GM10847 (cell line): Measurements from ENCODE around the gene RFLNA.

ENCODE experiments used
- POLR2A ChIP-seq: IDR thresholded peaks from 2 replicates; pipeline ENCODE4 v1.6.1; 2011; ENCODE audit not compliant: insufficient read length; ENCODE audit errors: extremely low read depth

Gene RFLNA

DNA sequence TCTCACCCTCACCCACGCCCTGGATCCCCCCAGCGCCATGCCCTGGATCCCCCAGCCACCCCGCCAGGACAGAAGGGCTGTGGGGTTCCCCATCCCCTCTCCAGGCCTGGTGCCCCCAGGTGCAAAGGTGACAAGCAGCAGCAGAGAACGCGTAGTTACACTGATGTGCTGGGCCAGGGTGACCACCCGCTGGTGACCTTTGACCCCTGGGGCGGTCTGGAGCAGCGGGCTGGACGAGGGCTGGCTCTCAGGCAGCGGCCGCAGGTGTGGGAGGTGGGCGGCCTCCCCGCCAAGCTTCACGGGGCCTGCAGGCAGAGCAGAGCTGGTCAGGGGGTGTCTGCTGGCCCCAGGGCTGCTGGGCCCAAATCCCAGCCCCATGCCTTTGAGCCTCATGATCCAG is 40.1 kb downstream of the RFLNA start:
- TF ChIP-seq POLR2A, result no peak

- no peak for TF ChIP-seq POLR2A
Observed at GRCh38 chr12:124335426-124336183, 40.7 kb downstream of the RFLNA start.

- TF ChIP-seq POLR2A, result no peak
Observed at GRCh38 chr12:124336184-124336437, 41.2 kb downstream of the RFLNA start.

DNA sequence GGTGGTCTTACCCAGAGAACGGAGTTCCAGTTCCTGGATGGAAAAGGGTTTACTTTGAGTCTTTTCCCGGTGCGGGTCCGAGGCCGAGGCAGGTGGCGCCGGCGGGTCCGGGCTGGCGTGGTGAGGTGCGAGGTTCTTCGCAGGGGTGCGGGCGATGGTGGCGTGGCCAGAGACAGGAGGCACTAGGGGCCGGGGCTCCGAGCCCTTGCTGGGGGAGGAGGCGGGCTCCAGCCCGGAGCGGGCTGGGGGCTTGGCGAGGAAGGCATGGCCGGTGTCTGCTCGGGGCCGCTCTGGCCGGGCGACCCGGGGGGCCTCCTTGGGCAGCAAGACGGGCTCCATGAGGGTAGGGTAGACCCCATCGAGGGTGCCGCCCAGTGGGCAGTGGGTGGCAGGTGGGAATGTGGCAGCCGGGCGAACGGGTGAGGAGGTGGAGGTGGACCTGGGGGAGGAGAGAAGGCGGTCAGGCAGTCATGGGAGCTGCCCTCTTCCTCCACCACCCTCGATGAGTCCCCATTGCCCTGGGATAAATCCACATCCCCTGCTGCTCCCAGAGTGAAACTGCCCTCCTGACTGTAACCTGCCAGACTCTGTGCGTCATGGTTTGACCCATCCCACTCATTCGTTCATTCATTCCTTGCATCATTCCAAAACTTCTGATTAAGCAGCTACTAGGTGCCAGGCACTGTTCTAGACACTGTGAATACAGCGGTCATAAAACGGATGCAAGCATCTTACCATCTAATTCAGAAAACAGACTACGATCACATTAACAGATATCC is 42.0 kb downstream of the RFLNA start:
- no peak for TF ChIP-seq POLR2A

DNA sequence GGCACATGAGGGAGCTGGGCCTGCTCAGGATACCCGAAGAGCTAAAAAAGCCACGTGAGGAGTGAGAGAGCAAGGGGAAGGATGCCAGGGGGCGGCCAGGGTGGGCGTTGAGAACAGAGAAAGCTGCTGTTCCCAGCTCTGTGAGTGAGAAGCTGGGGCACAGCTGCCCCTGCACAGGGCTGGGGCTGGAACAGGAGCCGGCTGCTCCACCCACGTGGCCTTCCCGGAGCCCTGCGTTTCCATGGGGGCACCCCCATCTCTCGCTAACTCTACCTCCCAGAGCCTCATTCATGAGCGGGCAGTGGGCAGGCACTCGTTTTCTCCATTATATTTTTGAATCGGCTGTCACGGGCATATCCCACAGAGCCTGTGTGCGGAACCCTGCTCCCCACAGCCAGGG is 42.7 kb downstream of the RFLNA start:
- no peak for TF ChIP-seq POLR2A

DNA sequence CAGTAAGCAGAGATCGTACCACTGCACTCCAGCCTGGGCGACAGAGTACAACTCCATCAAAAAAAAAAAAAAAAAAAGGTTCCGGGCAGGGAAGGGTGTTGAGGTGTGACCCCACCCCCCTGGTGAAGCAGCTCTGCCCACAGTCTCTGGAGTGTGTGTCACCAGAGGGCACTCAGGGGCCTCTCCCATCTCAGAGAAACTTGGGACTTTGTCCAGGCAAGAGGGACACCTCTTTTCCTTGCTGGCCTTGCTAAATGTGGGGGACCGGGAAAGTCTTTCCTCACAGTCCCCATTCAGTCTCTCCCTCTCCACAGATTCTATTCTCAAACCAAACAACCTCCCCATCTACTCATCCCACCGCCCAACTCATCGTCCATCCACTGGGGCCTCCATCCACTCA is 43.6 kb downstream of the RFLNA start:
- TF ChIP-seq POLR2A, result no peak

DNA sequence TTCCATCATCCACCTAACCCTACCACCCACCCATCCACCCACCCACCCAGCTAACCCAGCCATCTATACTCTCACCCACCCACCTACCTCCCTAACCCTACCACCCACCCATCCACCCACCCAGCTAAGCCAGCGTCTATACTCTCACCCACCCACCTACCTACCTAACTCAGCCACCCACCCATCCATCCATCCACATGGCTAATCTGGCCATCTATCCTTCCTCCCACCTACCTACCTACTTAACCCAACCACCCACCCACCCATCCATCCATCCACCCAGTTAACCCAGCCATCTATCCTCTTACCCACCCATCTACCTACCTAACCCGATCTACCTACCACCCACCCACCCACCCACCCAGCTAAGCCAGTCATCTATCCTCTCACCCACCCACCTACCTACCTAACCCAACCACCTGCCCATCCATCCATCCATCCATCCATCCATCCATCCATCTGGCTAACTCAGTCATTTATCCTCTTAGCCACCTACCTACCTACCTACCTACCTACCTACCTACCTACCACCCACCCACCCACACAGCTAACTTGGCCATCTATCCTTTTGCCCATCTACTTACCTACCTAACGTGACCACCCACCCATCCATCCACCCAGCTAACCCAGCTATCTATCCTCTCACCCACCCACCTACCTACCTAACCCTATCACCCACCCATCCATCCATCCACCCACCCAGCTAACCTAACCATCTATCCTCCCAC is 44.1 kb downstream of the RFLNA start:
- no peak for TF ChIP-seq POLR2A

DNA sequence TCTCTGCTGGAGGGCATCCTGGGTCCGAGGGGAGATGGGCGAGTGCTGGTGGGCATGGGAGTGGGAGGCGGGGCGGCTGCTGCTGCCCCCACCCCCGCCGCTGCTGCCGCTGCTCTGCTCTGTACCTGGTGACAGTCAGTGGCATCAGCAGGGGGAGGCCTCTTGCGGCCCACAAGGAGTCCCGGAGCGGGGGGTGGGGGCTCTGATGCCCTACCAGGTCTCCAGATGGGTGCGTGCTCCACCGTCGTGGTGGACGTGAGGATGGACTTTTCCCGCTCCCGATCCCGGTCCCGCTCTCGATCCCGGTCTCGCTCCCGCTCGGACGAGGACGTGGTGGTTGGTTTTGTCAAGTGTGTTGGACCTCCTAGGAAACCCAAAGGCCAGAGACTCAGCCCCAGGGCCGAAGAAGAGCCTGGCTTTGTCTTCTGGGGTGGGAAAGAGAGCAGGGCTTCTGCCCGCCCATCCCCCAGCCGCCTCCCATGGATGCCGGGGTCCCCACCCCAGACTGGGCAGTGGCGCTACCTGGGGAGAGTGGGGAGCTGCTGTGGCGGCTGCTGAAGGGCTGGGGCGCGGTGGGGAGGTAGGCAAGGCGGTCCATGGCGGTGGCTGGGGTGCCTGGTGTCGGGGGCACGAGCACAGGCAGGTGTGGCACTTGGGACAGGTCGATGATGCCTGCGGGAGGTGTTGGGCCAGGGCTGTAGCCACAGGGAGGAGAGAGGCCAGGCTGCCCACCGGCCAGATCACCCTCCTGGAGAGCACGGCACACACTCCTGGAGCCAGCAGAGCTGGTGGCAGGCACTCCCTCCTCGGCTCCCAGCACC is 45.4 kb downstream of the RFLNA start:
- no peak for TF ChIP-seq POLR2A

- TF ChIP-seq POLR2A, result no peak
Observed at GRCh38 chr12:124341645-124342069, 46.8 kb downstream of the RFLNA start.

- TF ChIP-seq POLR2A, result no peak
Observed at GRCh38 chr12:124344022-124344421, 49.1 kb downstream of the RFLNA start.

GRCh38 chr12:124344526-124344925 is 49.6 kb downstream of the RFLNA start:
- no peak for TF ChIP-seq POLR2A

DNA sequence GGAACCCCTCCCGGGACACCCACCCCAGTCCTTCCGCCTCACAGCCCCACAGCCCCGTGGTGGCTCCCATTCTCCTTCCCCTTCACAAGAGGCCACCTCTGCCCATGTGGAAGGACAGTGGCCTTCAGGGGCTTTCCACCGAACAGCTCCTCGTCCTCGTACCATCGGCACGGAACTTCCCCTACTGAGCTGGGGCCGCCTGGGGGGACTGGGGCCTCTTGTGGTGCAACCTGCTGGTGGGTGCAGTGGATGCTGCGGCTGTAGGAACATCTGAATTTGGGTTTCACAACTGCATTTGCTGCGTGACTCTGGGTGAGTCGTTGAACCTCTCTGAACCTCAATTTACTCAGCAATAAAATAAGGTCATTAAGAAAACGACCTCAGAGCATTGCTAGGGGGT is 50.9 kb downstream of the RFLNA start:
- TF ChIP-seq POLR2A, result no peak

GRCh38 chr12:124346425-124347168 is 51.7 kb downstream of the RFLNA start:
- TF ChIP-seq POLR2A, result no peak

- no peak for TF ChIP-seq POLR2A
Observed at GRCh38 chr12:124347335-124347734, 52.4 kb downstream of the RFLNA start.

DNA sequence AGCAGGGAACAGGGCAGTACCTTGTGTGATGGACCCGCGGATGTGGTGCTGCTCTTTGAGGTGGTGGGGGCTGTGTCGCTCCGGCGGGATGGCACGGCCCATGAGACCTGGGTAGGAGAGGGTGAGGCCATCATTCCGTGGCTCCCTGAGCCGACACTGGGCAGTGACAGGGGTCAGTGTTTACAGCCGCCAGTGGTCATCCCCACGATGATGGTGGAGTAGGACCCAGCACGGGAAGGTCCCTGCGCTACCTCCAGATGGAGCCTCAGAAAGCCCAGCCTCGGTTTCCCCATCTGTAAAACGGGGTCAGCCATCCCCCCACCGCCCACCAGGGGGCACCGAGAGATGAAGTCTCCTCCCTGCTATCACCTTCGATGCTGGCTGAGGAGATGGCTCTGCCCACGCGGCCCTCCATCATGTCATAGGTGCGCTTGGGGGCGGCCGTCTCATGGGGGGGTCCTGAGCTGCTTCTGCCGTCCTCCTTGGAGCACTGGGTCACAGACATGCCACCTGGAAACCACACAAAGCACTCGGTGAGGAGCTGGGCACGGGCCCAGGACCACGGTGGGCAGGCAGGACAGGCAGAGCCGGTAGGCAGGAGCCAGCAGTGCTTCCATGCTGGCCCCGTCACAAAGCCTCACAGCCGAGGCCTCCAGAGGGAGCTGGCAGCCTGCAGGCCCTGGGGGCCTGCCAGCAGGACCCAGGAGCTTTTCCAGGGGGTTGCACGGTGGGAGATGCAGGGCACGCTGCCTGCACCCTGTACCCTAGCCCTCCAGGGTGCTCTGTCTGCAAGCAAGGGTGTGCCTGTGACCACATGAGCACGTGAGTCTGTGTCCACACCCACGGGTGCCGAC is 53.1 kb downstream of the RFLNA start:
- TF ChIP-seq POLR2A, result no peak
